Measurements from ENCODE around the gene NRG3.

DNA sequence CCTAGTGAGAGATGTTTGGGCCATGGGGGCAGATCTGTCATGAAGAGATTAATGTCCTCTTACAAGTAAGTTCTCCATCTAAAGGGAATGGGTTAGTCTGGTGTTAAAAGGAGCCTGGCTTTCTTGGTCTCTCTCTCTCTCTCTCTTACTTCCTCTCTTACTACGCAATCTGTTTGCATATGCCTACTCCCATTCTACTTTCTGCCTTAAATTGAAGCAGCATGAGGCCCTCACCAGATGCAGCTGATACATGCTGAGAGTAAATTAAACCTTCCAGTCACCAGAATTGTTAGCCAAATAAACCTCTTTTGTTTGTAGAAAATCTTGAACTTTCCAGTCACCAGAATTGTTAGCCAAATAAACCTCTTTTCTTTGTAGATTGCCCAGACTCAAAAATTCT, 884.1 kb downstream of the NRG3 start:
- TF ChIP-seq, protein P1, sequence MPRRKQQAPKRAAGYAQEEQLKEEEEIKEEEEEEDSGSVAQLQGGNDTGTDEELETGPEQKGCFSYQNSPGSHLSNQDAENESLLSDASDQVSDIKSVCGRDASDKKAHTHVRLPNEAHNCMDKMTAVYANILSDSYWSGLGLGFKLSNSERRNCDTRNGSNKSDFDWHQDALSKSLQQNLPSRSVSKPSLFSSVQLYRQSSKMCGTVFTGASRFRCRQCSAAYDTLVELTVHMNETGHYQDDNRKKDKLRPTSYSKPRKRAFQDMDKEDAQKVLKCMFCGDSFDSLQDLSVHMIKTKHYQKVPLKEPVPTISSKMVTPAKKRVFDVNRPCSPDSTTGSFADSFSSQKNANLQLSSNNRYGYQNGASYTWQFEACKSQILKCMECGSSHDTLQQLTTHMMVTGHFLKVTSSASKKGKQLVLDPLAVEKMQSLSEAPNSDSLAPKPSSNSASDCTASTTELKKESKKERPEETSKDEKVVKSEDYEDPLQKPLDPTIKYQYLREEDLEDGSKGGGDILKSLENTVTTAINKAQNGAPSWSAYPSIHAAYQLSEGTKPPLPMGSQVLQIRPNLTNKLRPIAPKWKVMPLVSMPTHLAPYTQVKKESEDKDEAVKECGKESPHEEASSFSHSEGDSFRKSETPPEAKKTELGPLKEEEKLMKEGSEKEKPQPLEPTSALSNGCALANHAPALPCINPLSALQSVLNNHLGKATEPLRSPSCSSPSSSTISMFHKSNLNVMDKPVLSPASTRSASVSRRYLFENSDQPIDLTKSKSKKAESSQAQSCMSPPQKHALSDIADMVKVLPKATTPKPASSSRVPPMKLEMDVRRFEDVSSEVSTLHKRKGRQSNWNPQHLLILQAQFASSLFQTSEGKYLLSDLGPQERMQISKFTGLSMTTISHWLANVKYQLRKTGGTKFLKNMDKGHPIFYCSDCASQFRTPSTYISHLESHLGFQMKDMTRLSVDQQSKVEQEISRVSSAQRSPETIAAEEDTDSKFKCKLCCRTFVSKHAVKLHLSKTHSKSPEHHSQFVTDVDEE (CRISPR knock-in tag; IDR thresholded peaks at IDR 0.05), result no peak
- no peak for TF ChIP-seq ZNF70 (CRISPR knock-in tag; IDR thresholded peaks at IDR 0.05)
